NCI-H1105 (cell line): Measurements from ENCODE around the gene TAF11L14.

ENCODE experiments used
- DNase-seq: peaks from one replicate; lab custom pipeline; 2025; lab: John Stamatoyannopoulos, UW

Gene TAF11L14

DNA sequence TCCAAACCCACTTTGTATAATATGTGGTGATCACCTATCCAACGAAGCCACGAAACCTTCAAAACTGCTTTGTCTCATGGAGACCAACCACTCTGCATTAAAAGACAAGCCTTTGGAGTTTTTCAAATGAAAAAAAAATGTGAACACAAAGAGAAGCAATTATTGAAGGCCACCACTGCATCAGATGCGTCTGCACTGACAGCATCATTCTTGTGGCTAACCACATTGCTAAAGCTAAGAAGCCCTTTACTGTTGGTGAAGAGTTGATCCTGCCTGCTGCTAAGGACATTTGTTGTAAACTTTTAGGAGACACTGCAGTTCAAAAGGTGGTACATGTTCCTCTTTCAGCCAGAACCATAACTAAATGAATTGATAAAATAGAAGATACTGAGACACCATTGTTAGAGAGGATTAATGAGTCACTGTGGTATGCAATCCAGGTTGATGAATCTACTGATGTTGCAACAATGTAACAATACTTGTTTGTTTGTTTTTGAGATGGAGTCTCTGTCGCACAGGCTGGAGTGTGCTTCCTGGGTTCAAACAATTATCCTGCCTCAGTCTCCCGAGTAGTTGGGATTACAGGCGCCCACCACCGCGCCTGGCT, 45.4 kb downstream of the TAF11L14 start:
- no peak for DNase-seq

DNA sequence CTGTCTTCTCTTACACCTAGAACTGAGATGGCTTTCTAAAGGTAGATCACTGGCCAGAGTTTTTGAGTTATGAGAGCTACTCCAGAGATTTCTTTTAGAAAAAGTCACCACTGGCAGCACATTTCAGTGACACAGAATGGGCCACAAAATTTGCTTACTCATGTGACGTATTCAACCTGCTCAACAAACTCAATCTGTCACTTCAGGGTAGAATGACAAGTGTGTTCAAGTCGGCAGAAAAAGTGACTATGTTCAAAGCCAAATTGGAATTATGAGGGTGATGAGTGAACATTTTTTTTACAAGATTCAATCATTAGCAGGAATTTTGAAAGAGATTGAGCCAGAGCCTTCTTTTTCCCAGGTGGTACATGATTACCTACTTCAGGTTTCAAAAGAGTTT, 46.5 kb downstream of the TAF11L14 start:
- DNase-seq: no peak
